ENCODE measurements around the gene PITPNC1. TPM values are rescaled to one million over a fixed set of nuclear protein-coding genes. Genes with fewer than 3 reads are reported as not detected.

The PITPNC1 gene
- total and polyA plus RNA-seq, 12 donors, result 6.6 to 28.0 (median 11.5) TPM

DNA sequence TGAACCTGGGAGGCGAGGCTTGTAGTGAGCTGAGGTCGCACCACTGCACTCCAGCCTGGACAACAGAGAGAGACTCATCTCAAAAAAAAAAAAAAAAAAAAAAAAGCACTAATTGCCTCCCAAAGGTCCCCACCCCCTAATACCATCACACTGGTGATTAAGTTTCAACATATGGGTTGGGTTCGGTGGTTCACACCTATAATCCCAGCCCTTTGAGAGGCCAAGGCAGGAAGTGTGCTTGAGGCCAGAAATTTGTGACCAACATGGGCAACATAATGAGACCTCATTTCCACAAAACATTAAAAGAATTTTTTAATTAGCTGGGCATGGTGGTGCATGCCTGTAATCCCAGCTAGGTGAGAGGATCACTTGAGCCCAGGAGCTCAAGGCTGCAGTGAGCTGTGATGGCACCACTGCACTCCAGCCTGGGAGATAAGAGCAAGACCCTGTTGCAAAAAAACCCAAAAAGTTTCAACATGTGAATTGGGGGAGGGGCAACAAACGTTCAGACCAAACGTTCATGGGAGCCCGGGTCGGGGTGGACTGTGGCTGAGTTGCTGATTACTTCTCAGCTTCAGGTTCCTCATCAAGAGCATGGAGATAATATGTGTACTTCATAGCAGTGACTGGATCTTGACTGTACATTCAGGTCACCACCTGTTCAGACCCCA is 278.5 kb downstream of the PITPNC1 start:
- Histone ChIP-seq H3K4me3 (no peak overlapping the region), H3K27ac (no peak overlapping the region), H3K9me3 (peaks cover 0 to 22% (median 8%) of the 10 kb centered on the region in 11 donors), H3K4me1 (peaks cover 0 to 3% (median 0%) of the 10 kb centered on the region in 9 donors), H3K27me3 (no peaks in the 10 kb centered on the region), H3K36me3 (peaks cover 0 to 9% (median 0%) of the 10 kb centered on the region in 9 donors)
- no peak for TF ChIP-seq CTCF (IDR thresholded peaks at IDR 0.05)
- intact Hi-C loops (cut with DNase I), result no loop called here
- no peak for ATAC-seq
- 93 to 94% methylated on average over 7 of the region's 7 CpGs for WGBS, 2 donors
- DNase-seq, result no peak

GRCh38 chr17:67656494-67657203 is 279.6 kb downstream of the PITPNC1 start:
- Histone ChIP-seq H3K4me1 (no peaks in the 10 kb centered on the region), H3K36me3 (peaks cover 0 to 9% (median 0%) of the 10 kb centered on the region in 9 donors), H3K4me3 (no peak overlapping the region), H3K27me3 (no peaks in the 10 kb centered on the region), H3K27ac (no peak overlapping the region), H3K9me3 (peaks cover 0 to 22% (median 8%) of the 10 kb centered on the region in 11 donors)
- ATAC-seq (no peak), DNase-seq (no peak)
- no peak for TF ChIP-seq CTCF (IDR thresholded peaks at IDR 0.05)
- intact Hi-C loops (cut with DNase I), result no loop called here
- 83 to 84% methylated on average over 8 of the region's 8 CpGs for WGBS, 2 donors

GRCh38 chr17:67657596-67657995 is 280.5 kb downstream of the PITPNC1 start:
- no peak for TF ChIP-seq CTCF (IDR thresholded peaks at IDR 0.05)
- 96 to 97% methylated on average over 4 of the region's 4 CpGs for WGBS, 2 donors
- H3K27me3 ChIP-seq, result no peaks in the 10 kb centered on the region
- no peak for ATAC-seq
- H3K4me3 ChIP-seq, result no peak overlapping the region
- no peak overlapping the region for H3K27ac ChIP-seq
- DNase-seq, result no peak
- H3K9me3 ChIP-seq, result peaks cover 0 to 22% (median 8%) of the 10 kb centered on the region in 11 donors
- H3K36me3 ChIP-seq, result peaks cover 0 to 9% (median 0%) of the 10 kb centered on the region in 9 donors
- intact Hi-C loops (cut with DNase I), result no loop called here
- H3K4me1 ChIP-seq, result no peaks in the 10 kb centered on the region

DNA sequence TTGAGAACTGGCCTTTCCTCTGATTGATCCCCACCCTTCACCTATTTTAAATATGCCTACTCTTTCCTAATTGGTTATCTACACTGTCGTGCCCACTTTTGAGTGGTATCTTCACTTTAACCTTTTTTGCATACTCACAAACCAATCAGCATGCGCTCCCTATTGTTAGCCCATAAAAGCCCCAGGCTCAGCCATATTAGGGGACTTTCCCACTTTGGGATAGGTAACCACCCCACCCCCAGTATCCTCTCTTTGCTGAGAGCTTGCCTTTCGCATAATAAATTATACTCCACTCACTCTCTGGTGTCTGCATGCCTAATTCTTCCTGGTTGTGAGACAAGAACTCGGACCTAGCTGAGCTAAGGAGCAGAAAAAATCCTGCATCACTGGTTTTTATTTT is 281.2 kb downstream of the PITPNC1 start:
- TF ChIP-seq CTCF (IDR thresholded peaks at IDR 0.05), result no peak
- Histone ChIP-seq H3K27ac (no peak overlapping the region), H3K36me3 (peaks cover 0 to 7% (median 0%) of the 10 kb centered on the region in 9 donors), H3K27me3 (no peaks in the 10 kb centered on the region), H3K9me3 (peaks cover 0 to 22% (median 8%) of the 10 kb centered on the region in 11 donors), H3K4me1 (no peaks in the 10 kb centered on the region), H3K4me3 (no peak overlapping the region)
- intact Hi-C loops (cut with DNase I), result no loop called here
- no peak for ATAC-seq
- no peak for DNase-seq
- WGBS, 2 donors, result 85 to 96% methylated on average over 4 of the region's 4 CpGs
